ENCODE data around the gene PUS7L. TPM values are rescaled to one million over a fixed set of nuclear protein-coding genes. Genes with fewer than 3 reads are reported as not detected.

PUS7L gene
- total RNA-seq, 1 experiment from 2014 or later = 11.4 TPM

- CTCF ChIA-PET = no interaction called here
- no peaks in the 10 kb centered on the region; the same call in 1 of the 2 replicates for H3K4me1 ChIP-seq (ENCODE audit: control insufficient read depth, insufficient read depth, low read length)
These were observed 37.2 kb upstream of the PUS7L start for GRCh38 chr12:43795716-43796280.

DNA sequence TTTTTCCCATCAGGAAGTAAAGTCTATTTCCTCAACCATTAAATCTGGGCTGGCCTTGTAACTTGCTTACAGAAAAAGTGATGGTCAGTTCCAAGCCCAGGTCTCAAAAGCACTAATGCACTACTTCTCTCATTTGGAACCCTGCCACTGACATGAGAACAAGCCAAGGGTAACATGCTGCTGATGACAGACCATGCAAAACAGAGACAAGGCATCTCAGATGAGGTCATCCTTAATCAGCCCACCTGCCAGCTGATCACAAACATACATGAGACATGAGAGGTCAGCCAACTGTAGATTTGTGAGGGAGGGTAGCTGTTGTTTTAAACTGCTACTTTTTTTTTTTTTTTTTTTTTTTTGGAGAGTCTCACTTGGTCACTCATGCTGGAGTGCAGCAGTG is 31.4 kb upstream of the PUS7L start:
- POLR2A ChIA-PET = no interaction called here

More at GRCh38 chr12:43795716-43796280, 37.2 kb upstream of the PUS7L start:
- DNase-seq (ENCODE audit: low read depth, low spot score) (no peak), ATAC-seq (no peak)
- POLR2A ChIA-PET = interaction anchor here (0.8 kb wide), 1 partner anchor 9 kb away, joined by 3 read pairs; no protein-coding TSS in a partner anchor
- H3K36me3 ChIP-seq (ENCODE audit: control insufficient read depth, insufficient read depth, low read length) = peaks cover 47% of the 10 kb centered on the region
- no peaks in the 10 kb centered on the region for H3K9me3 ChIP-seq (ENCODE audit: control insufficient read depth, insufficient read depth, low read depth, low read length)
- TF ChIP-seq POLR2AphosphoS5 (IDR thresholded peaks at IDR 0.05; ENCODE audit: low read depth, low read length) (no peak), TCF7L2 (IDR thresholded peaks at IDR 0.05; ENCODE audit: low read depth, low read length) (peak; percentile 72; the same call in 1 of the 2 replicates)
- intact Hi-C loops (cut with micrococcal nuclease; ENCODE audit: unreplicated experiment) (no loop called here), in situ Hi-C loops (cut with HindIII; ENCODE audit: low pct_unique_long_range_greater_than_20kb, low sequenced_read_pairs) (no loop called here)
- no peak overlapping the region for H3K4me3 ChIP-seq (ENCODE audit: low read depth in 2 of 2, low read length in 2 of 2)
- no peaks in the 10 kb centered on the region for H3K27me3 ChIP-seq (ENCODE audit: control insufficient read depth, insufficient read depth, low read length)
- BruUV-seq (replicated peaks) = no TSS peak
- H3K27ac ChIP-seq (ENCODE audit: low read length) = no peak overlapping the region

More for the DNA sequence above, 31.4 kb upstream of the PUS7L start:
- CTCF ChIA-PET = no interaction called here
- no TSS peak for BruUV-seq (replicated peaks)
- TF ChIP-seq REST (IDR thresholded peaks at IDR 0.05; ENCODE audit: insufficient read depth in 1 of 2, low read depth in 2 of 2, low read length in 1 of 2) (no peak), CTCF (IDR thresholded peaks at IDR 0.05) (no peak), TCF7L2 (IDR thresholded peaks at IDR 0.05; ENCODE audit: low read depth, low read length) (no peak), SIN3A (IDR thresholded peaks at IDR 0.05; ENCODE audit: borderline replicate concordance, insufficient read depth, low read depth, low read length) (no peak), POLR2AphosphoS5 (IDR thresholded peaks at IDR 0.05; ENCODE audit: low read depth, low read length) (no peak)
- H3K4me3 ChIP-seq (ENCODE audit: low read depth in 2 of 2, low read length in 2 of 2) = no peak overlapping the region
- DNase-seq (ENCODE audit: low read depth, low spot score) = no peak
- H3K9me3 ChIP-seq (ENCODE audit: control insufficient read depth, insufficient read depth, low read depth, low read length) = no peaks in the 10 kb centered on the region
- H3K27me3 ChIP-seq (ENCODE audit: control insufficient read depth, insufficient read depth, low read length) = no peaks in the 10 kb centered on the region
- no peaks in the 10 kb centered on the region for H3K4me1 ChIP-seq (ENCODE audit: control insufficient read depth, insufficient read depth, low read length)
- intact Hi-C loops (cut with micrococcal nuclease; ENCODE audit: unreplicated experiment) (no loop called here), in situ Hi-C loops (cut with HindIII; ENCODE audit: low pct_unique_long_range_greater_than_20kb, low sequenced_read_pairs) (no loop called here)
- ATAC-seq = no peak
- H3K36me3 ChIP-seq (ENCODE audit: control insufficient read depth, insufficient read depth, low read length) = no peaks in the 10 kb centered on the region; the same call in 1 of the 2 replicates
- H3K27ac ChIP-seq (ENCODE audit: low read length) = no peak overlapping the region

Data from Panc1 (cell line).